Effector memory CD4-positive, alpha-beta T cell (primary cell): ENCODE measurements around the gene GMNN.
"Not testable (repeated sequence)": the region's sequence is repeated elsewhere in the genome, so short reads cannot be mapped to it uniquely, and the experiment has no call there.

Experiments
- DNase-seq, 3 donors: peaks; one replicate each; pipeline ENCODE4 v3.0.0-alpha.2; 2020
- H3K27ac ChIP-seq: 2 replicates; pipeline ENCODE4 v1.7.0; 2013; ENCODE audit warnings: mild to moderate bottlenecking, low read length, moderate library complexity; ENCODE audit not compliant: insufficient read depth, poor library complexity, severe bottlenecking
- H3K27me3 ChIP-seq: replicated peaks from 2 replicates; pipeline ENCODE4 v1.7.0; 2013; ENCODE audit warnings: mild to moderate bottlenecking, low read length; ENCODE audit not compliant: insufficient read depth, control insufficient read depth, poor library complexity, severe bottlenecking
- H3K36me3 ChIP-seq: 2 replicates; pipeline ENCODE4 v1.7.0; 2013; ENCODE audit warnings: mild to moderate bottlenecking, low read length, moderate library complexity; ENCODE audit not compliant: control insufficient read depth, insufficient read depth
- H3K4me1 ChIP-seq: 2 replicates; pipeline ENCODE4 v1.7.0; 2013; ENCODE audit warnings: low read length, mild to moderate bottlenecking; ENCODE audit not compliant: control insufficient read depth, insufficient read depth, poor library complexity, severe bottlenecking
- H3K4me3 ChIP-seq: 2 replicates; pipeline ENCODE4 v1.7.0; 2013; ENCODE audit warnings: low read length, low read depth, mild to moderate bottlenecking; ENCODE audit not compliant: insufficient read depth, poor library complexity, severe bottlenecking
- H3K9me3 ChIP-seq: 2 replicates; pipeline ENCODE4 v1.7.0; 2013; ENCODE audit warnings: mild to moderate bottlenecking, low read length, moderate library complexity; ENCODE audit not compliant: control insufficient read depth

GMNN gene

GRCh38 chr6:24744911-24745310, 29.8 kb upstream of the GMNN start:
- Histone ChIP-seq H3K36me3 (no peaks in the 10 kb centered on the region), H3K4me3 (no peak overlapping the region), H3K4me1 (no peaks in the 10 kb centered on the region), H3K27ac (no peak overlapping the region), H3K27me3 (no peaks in the 10 kb centered on the region), H3K9me3 (no peaks in the 10 kb centered on the region)
- DNase-seq, result no peak

GRCh38 chr6:24749297-24749696, 25.4 kb upstream of the GMNN start:
- no peaks in the 10 kb centered on the region for H3K4me1 ChIP-seq
- no peak for DNase-seq
- H3K9me3 ChIP-seq, result no peaks in the 10 kb centered on the region
- no peak overlapping the region for H3K27ac ChIP-seq
- H3K36me3 ChIP-seq, result no peaks in the 10 kb centered on the region
- no peaks in the 10 kb centered on the region for H3K27me3 ChIP-seq
- H3K4me3 ChIP-seq, result no peak overlapping the region

- not testable (repeated sequence) for H3K4me1 ChIP-seq, H3K4me3 ChIP-seq, H3K27ac ChIP-seq, DNase-seq, H3K27me3 ChIP-seq, H3K36me3 ChIP-seq, H3K9me3 ChIP-seq
These were observed 23.9 kb upstream of the GMNN start for GRCh38 chr6:24750878-24751277.

- Histone ChIP-seq H3K36me3 (no peaks in the 10 kb centered on the region), H3K4me3 (no peak overlapping the region), H3K4me1 (no peaks in the 10 kb centered on the region), H3K27me3 (no peaks in the 10 kb centered on the region), H3K27ac (no peak overlapping the region), H3K9me3 (no peaks in the 10 kb centered on the region)
- DNase-seq, result no peak
These were observed 22.2 kb upstream of the GMNN start for GRCh38 chr6:24752503-24752902.

- H3K9me3 ChIP-seq, result no peaks in the 10 kb centered on the region
- DNase-seq, result no peak
- H3K36me3 ChIP-seq, result no peaks in the 10 kb centered on the region
- H3K4me3 ChIP-seq, result no peak overlapping the region
- H3K27ac ChIP-seq, result no peak overlapping the region
- no peaks in the 10 kb centered on the region for H3K27me3 ChIP-seq
- no peaks in the 10 kb centered on the region for H3K4me1 ChIP-seq
These were observed 21.7 kb upstream of the GMNN start for GRCh38 chr6:24752917-24753492.

GRCh38 chr6:24753545-24753944, 21.2 kb upstream of the GMNN start:
- H3K4me1 ChIP-seq, result no peaks in the 10 kb centered on the region
- H3K27me3 ChIP-seq, result no peaks in the 10 kb centered on the region
- no peak overlapping the region for H3K27ac ChIP-seq
- no peaks in the 10 kb centered on the region for H3K36me3 ChIP-seq
- no peaks in the 10 kb centered on the region for H3K9me3 ChIP-seq
- H3K4me3 ChIP-seq, result no peak overlapping the region
- no peak for DNase-seq

GRCh38 chr6:24754378-24754777, 20.4 kb upstream of the GMNN start:
- not testable (repeated sequence) for H3K9me3 ChIP-seq, H3K27ac ChIP-seq, H3K27me3 ChIP-seq, H3K4me1 ChIP-seq, H3K4me3 ChIP-seq, H3K36me3 ChIP-seq, DNase-seq

- Histone ChIP-seq H3K27me3 (no peaks in the 10 kb centered on the region), H3K9me3 (no peaks in the 10 kb centered on the region), H3K36me3 (no peaks in the 10 kb centered on the region), H3K4me3 (no peak overlapping the region), H3K4me1 (no peaks in the 10 kb centered on the region), H3K27ac (no peak overlapping the region)
- DNase-seq, result no peak
These were observed 19.5 kb upstream of the GMNN start for GRCh38 chr6:24755279-24755678.

GRCh38 chr6:24757611-24758010, 17.1 kb upstream of the GMNN start:
- Histone ChIP-seq H3K27ac (no peak overlapping the region), H3K4me1 (no peaks in the 10 kb centered on the region), H3K9me3 (no peaks in the 10 kb centered on the region), H3K4me3 (no peak overlapping the region), H3K27me3 (no peaks in the 10 kb centered on the region), H3K36me3 (no peaks in the 10 kb centered on the region)
- no peak for DNase-seq

- H3K9me3 ChIP-seq, result no peaks in the 10 kb centered on the region
- no peak overlapping the region for H3K4me3 ChIP-seq
- DNase-seq, result no peak
- no peaks in the 10 kb centered on the region for H3K36me3 ChIP-seq
- H3K4me1 ChIP-seq, result no peaks in the 10 kb centered on the region
- H3K27ac ChIP-seq, result no peak overlapping the region
- no peaks in the 10 kb centered on the region for H3K27me3 ChIP-seq
These were observed 15.0 kb upstream of the GMNN start for GRCh38 chr6:24759718-24760117.

GRCh38 chr6:24760210-24760609, 14.5 kb upstream of the GMNN start:
- no peaks in the 10 kb centered on the region for H3K9me3 ChIP-seq
- no peaks in the 10 kb centered on the region for H3K27me3 ChIP-seq
- no peak for DNase-seq
- no peaks in the 10 kb centered on the region for H3K4me1 ChIP-seq
- no peaks in the 10 kb centered on the region for H3K36me3 ChIP-seq
- no peak overlapping the region for H3K27ac ChIP-seq
- no peak overlapping the region for H3K4me3 ChIP-seq
